GM21723 (cell line): Measurements from ENCODE around the gene CMTM3.
A peak's percentile ranks its signal among the peaks of the same experiment; 100 is the strongest.
"Not testable (repeated sequence)": the region's sequence is repeated elsewhere in the genome, so short reads cannot be mapped to it uniquely, and the experiment has no call there.

ENCODE experiments used
- ATAC-seq: cut with Tn5 transposase; IDR thresholded peaks from one replicate; pipeline ENCODE4 v1.9.1; 2021; ENCODE audit warnings: mild to moderate bottlenecking, moderate library complexity; ENCODE audit not compliant: unreplicated experiment

Gene CMTM3

DNA sequence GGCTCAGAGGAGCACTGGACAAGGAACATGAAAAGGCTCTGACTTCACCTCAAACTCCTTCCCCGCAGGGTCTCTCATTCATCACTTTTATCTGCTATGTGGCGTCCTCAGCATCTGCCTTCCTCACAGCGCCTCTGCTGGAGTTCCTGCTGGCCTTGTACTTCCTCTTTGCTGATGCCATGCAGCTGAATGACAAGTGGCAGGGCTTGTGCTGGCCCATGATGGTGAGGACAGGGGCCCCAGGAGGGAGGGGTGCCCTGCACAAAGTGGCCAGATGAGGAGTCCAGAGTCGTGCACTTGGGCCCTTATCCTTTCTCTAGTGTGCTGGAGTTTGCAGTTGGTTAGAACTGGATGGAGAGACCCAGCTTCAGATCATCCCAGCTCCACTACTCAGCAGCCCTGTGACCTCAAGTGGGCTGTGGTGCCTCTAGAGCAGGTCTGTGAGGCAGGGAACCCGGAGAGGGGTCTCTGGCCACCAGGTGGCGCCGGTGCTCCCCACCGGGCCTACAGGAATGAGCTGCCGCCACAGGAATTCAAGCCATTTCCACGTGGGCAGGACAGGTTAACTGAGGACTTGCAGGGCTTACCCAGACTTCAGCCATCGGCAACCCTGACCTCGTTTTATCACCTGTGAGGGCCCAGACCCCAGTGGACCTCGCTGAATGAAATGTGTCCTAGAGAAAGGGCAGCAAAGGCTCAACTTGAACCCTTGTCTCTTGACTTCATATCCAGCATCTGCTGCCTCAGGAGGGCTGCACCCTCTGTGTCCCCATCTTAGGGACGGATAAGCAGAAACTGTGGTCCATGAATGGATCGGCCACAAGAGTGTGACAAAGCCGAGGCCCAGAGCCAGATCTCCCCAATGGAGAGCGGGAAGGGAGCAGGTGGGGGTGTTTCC lies 4.0 kb downstream of the CMTM3 start:
- peak; percentile 41 for ATAC-seq

DNA sequence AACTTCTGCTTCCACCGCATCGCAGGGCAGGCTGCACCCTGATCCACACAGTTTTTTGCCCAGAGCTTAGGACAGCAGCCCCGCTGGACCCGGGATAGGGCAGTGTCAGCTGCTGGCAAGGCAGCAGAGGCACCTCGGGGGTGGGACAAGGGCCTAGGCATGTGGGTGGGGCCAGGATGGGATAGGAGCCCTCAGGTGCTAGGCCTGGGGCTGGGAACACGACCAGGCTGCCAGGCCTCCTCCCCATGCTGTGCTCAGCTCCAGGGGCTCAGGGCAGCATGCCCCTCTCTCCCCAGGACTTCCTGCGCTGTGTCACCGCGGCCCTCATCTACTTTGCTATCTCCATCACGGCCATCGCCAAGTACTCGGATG lies 4.6 kb downstream of the CMTM3 start:
- no peak for ATAC-seq

DNA sequence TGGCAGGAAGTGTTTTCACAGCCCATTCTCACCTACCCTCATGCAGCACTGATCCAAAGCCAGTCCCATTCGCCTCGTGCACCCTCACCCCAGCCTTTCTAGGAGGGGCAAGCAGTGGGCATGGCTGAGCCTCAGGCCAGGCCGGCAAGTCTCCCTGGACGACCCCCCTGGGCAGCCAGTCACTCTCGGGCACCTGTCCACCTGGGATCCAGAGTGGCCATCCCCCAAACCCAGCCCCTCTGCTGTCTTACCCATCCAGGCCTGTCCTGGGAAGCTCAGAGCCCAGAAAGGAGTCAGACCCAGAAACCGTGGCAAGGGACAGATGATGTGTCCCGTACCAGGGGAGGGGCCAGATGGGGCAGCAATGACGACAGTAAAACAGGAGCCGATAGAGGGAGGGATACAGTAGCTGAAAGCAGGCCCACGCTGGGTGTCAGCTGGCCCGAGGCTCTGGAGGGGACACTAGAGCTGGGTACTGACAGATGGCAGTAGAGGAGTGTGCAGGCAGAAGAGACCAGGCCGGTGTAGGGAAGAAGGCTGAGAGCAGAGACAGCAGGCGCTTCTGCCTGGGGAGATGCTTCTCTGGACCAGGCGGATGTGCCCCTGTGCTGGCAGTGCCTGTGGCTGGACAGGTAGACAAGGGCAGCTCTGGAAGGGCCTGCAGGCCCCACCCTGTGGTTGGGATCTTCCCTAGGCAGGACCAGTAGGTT lies 5.8 kb downstream of the CMTM3 start:
- no peak for ATAC-seq

DNA sequence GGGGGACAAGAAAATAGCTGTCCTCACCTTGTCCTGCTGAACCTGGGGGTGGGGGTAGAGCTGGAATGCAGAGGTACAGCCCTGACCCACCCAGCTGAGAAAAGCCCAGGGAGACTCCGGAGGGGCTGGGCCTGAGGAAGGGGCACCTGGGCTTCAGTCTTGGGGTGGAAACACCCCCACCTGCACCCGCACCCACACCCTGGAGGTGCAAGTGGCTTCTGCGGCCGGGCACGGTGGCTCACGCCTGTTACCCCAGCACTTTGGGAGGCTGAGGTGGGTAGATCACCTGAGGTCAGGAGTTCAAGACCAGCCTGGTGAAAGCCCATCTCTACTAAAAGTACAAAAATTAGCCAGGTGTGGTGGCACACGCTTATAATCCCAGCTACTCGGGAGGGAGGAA lies 7.4 kb downstream of the CMTM3 start:
- not testable (repeated sequence) for ATAC-seq

DNA sequence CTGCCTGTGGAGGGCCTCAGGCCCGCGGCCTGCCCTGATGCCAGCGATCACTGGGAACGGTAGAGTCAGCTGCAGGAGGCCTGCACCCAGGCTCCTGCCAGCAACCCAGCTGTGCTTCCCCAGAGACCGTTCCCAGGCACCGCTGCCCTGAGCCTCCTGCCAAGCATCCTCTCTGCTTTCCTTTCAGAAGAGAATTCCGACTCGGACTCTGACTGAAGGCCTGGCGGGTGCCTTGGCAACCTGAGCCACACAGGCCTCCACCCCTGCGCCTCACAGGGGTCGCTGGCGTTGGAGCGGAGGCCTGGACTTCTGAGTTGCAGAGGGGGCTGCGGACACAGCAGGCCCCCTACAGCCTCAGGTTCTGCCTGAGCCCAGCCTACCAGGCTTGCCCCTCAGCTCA lies 7.9 kb downstream of the CMTM3 start:
- no peak for ATAC-seq

DNA sequence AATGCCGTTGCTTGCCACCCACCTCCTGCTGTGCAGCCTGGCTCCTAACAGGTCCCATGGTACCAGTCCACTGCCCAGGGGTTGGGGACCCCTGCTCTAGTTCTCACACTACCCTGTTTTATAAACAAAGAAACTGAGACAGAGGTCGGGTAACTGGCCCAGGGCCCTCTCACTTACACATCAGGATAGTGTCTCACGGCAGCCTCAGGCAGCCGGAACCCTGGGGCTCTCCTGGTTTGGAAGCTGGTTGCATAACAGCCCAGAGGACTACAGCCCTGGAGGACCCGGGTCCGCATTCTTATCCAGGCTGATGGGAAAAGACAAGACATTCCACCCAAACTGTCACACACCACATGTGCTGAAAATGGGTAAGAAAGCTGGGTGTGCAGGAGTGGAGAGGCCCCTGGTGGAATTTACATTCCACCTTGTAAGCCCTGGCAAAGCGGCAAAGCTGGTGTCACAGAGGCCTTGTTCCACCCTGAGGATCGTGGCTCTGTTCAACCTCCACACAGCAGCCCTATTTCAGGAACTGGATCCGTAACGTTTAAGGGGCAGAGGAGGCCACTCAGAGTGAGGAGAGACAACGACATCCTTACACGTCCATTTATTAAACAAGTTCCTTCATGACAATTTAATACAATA lies 9.8 kb downstream of the CMTM3 start:
- ATAC-seq = no peak

DNA sequence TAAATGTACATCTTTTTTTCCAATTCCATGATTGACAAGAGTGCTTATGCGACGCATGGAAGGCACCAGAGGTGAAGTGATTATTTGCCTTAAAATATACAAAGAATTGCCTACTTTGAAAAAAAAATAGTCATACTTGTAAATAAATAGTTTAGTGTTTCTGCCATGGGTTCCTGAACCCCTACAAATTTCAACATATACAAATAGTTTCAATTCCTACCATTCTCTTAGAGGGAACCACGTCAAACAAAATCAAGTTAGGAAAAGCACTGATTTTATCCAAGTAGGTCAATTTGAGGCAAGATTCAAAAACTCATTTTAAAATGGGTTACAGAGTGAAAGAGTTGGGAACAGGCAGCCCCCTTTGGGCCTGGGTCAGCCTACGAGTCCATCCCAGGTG lies 11.7 kb downstream of the CMTM3 start:
- ATAC-seq = no peak

DNA sequence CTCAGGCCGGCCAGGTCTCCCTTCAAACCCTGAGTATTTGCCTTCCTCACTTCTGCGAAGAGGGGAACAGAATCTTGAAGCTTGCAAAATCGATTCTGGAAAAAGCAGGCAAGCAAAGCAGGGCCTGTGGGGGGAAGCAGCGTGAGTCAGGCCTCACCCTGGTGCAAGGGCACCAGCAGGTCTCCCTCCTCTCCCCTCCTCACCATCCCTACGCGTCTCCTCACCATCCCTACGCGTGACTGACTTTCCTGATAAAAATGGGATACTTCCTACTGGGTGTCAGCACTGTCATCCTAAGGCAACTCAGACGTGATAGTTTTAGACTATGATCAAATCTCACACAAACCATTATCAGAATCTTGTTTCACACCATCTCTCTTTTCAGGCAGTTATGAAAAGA lies 12.1 kb downstream of the CMTM3 start:
- ATAC-seq = no peak

DNA sequence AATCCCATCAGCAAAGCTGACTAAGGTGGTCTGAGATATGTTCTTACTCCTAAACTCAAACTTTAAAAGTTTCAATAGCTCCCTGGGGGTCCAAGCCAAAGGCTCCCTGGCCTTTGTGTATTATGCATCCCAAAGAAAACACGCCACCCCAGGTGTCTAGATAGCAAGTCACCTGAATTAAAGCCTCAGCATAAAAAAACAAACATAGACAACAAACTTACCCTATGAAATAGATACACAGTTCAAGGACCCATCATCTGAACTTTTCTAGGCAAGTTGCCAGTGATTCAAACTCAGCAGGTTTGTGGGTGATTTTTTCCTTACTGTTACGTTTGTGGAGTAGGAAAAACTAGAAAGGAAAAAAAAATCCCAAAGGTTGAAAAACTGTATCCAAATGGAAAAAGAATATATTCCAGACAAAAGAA lies 12.5 kb downstream of the CMTM3 start:
- ATAC-seq = no peak

DNA sequence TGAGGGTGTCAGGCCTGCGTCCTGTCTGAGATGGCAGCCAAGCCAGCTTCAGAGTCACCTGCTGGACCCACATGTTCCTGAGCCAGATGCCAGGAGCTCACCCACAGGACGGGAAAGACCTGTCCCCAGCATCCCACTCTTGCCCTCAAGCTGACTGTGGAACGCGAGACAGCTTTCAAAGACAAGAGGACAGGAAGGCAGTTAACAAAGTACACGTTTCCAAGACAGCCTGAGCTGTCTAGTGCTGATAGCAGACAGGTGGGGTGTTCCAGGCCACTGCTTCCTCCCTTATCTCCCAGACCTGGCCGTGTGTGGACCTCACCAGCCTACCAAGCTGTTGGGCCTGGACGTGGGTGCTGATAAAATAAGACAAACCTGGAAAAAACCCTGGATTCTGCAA lies 13.2 kb downstream of the CMTM3 start:
- no peak for ATAC-seq

DNA sequence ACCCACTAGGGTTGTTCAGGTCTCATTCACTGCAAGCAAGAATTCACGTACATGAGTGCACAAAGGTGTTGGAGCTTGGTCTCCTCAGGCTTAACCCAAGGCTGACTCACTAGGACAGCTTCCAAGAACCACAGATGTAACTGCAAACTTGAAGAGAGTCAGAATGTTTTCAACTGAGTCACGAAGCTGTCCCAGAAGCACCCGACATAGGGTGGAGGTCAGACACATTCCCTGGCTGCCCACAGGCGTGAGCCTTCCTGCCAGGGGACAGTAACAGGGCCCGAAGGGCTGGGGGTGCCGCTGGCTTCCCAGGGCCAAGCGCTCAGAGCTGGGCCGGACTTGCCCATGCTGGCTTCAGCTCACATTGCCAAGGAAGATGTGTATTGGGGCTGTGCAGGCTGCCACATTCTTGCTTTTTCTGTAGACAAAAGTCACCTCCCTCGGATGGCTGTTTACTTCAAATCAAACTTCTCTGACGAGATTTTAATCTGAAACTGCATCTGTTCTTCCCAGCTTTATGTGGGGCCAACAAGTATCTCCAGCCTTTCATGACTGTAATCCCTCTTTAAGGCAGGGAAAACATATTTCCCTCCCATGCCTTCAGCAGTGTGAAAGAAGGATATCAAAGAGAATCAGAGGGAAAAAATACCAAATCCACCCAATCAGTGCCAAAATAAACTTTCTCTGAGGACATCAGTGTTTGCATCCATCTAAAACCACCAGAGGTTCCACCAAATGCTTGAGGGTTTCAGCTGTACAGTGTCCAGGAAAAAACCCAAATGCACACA lies 14.3 kb downstream of the CMTM3 start:
- ATAC-seq = no peak

DNA sequence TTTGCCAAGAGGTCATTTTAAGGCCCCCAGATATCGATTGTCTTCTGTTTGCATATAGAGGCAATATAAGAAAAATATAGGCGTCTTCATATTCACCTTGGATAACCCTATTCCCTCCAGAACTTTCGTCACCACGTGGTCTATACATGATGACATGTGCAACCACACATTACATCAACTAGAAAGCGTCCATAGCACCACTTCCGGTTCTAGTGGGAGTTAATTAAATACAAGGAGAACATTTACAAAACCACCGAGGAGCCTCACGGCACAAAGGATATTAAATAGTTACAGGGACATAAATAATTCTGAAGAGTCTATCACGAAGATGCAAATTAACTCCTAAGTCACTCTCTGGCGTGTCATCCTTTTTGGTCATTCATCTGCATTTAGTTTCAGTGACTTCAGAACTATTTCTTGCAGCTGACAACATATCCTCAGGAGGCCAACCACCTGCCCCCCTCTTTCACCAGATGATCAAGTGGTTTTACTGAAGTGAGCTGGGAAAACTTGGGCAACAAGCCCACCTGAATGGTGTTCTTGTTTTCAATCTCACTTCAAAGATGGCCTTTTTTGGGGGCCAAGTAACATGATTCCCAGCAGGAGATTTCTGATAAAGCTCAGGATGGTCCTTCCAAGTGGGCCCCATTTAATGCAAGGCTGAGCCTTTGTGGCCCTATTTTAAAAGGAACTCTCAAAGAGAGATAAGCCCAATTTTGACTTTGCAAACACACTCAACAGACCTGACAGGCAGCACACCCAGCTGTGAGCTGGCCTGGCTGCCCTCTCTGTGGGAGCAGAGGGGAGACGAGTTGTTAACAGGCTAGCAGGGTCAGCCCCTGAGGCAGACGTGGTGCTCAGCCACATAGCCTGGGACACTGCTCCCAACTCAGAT lies 15.3 kb downstream of the CMTM3 start:
- no peak for ATAC-seq

DNA sequence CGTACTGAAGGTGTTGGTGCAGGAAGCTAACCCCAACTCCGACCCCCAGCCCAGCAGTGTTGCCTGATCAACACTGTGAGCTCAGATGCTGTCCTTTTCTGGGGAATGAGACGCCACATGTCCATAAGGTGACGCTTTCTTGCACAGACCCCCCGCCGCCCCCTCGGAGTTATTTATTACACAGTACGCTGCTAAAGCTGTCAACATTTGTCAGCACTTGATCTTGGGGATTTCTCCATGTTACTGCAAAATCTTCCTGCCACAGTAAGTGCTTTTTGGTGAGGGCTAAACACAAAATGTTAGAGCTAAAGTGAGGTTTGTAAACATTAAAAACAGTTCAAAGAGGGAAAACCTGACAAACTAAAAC lies 15.9 kb downstream of the CMTM3 start:
- no peak for ATAC-seq

DNA sequence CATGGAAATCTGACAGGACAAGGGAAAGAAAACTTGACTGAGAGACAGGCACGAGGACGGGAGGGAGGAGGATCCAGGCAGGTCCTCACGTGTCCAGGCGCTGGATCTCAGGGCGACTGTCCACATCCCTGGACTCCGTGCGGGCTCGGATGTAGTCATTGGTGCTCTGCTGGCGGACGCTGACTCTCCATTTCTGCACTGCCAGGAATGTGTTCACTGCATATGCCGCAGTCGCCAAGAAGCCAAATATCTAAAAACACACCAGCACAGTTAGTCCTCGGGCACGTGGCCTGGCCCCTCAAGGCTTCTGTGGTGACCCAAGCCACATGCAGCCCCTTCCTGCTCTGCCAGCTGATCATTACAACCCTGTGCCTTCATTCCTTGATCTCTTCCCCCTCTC lies 17.5 kb downstream of the CMTM3 start:
- no peak for ATAC-seq

DNA sequence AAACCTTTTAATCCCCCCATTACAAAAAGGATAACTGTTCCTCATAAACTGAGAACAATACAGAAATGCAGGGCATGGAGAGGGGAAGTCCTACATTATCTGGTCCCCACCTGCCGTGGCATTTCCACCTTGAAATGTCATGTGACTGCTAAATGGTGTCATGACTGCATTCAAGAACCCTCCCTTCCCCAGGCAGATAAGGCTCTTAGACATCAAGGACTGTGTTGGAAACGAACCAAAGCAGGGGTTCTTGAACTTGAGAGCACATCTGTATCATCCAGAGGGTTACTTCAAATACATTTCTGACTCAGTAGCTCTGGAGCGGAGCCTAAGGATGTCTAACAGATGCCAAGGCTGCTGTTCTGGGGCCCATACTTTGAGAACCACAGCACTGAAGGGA lies 18.4 kb downstream of the CMTM3 start:
- no peak for ATAC-seq

DNA sequence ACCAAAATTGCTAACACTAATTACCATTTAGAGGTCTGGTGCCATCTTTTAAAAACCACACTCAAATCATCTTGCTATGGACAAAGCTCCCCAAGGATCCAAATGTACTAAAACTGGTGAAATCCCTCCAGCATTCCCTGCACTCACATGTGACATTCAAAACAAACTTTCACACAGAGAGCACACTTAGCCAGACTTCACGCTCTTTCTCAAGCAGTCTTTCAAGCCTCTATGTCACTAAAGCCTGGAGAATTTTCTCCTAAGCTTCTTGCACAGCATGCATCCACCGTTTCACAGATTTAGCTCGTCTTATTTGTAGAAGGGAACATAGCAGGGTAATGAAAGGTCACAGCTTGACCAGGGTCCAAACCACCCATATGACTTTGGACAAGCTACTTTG lies 19.3 kb downstream of the CMTM3 start:
- no peak for ATAC-seq

DNA sequence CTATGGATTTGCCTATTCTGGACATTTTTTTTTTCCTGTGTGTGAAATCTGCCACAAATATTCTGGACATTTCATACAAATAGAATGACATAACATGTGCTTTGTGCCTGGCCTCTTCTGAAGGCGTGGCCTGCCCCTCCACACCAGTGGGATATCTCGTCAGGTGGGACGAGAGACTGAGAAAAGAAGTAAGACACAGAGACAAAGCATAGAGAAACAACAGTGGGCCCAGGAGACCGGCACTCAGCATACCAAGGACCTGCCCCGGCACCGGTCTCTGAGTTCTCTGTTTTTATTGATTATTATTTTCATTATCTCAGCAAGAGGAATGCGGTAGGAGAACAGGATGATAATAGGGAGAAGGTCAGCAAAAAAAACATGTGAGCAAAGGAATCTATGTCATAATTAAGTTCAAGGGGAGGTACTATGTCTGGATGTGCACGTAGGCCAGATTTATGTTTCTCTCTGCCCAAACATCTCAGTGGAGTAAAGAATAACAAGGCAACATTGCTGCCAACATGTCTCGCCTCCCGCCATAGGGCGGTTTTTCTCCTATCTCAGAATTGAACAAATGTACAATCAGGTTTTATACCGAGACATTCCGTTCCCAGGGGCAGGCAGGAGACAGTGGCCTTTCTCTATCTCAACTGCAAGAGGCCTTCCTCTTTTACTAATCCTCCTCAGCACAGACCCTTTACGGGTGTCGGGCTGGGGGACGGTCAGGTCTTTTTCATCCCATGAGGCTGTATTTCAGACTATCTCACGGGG lies 23.3 kb downstream of the CMTM3 start:
- ATAC-seq = not testable (repeated sequence)

DNA sequence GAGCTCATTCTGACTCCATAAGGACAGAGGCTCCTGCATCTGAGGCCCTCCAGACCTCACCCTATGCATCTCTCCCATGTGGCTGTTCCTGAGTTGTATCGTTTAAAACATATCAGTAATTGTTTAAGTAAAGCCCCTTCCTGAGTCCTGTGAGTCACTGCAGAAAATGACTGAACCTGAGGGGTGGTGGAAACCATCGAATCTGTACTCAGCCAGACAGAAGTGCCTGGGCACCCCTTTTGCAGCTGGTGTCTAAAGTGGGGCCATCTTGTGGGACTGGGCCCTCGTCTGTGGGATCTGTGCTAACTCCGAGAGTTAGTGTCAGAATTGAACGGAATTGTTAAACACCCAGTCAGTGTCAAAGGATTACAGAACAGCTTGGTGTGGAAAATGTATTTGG lies 25.4 kb downstream of the CMTM3 start:
- ATAC-seq = no peak

DNA sequence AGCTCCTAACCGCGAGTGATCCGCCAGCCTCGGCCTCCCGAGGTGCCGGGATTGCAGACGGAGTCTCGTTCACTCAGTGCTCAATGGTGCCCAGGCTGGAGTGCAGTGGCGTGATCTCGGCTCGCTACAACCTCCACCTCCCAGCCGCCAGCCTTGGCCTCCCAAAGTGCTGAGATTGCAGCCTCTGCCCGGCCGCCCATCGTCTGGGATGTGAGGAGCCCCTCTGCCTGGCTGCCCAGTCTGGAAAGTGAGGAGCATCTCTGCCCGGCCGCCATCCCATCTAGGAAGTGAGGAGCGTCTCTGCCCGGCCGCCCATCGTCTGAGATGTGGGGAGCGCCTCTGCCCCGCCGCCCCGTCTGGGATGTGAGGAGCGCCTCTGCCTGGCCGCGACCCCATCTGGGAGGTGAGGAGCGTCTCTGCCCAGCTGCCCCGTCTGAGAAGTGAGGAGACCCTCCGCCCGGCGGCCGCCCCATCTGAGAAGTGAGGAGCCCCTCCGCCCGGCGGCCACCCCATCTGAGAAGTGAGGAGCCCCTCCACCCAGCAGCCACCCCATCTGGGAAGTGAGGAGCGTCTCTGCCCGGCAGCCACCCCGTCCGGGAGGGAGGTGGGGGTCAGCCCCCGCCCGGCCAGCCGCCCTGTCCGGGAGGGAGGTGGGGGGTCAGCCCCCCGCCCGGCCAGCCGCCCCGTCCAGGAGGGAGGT lies 26.2 kb downstream of the CMTM3 start:
- not testable (repeated sequence) for ATAC-seq
